Heart right ventricle (tissue), 16 donors: Measurements from ENCODE around the gene ST6GALNAC3. TPM values are rescaled to one million over a fixed set of nuclear protein-coding genes. Genes with fewer than 3 reads are reported as not detected.

Experiments used
- ATAC-seq, 8 donors: fragments of 200-7000 bp; cut with Tn5 transposase; one replicate each; pipeline ENCODE4 v1.9.1; 2020; ENCODE audit warnings: mild to moderate bottlenecking in 8 of 8, moderate library complexity in 8 of 8, moderate number of reproducible peaks in 1 of 8
- DNase-seq, 2 donors: peaks; one replicate each; pipeline ENCODE4 v3.0.0-alpha.2; 2020
- H3K27ac ChIP-seq, 10 donors: fragments of 200-600 bp; sonication (generic) in 2 of 10; one replicate each; pipeline versions ENCODE4 v1.5.0 to v1.8.0; 2020 to 2022; ENCODE audit warnings: mild to moderate bottlenecking in 3 of 10
- H3K27me3 ChIP-seq, 7 donors: fragments of 200-600 bp; one replicate each; pipeline ENCODE4 v1.8.0; 2021 to 2022; ENCODE audit warnings: mild to moderate bottlenecking in 2 of 7
- H3K36me3 ChIP-seq, 9 donors: fragments of 200-600 bp; sonication (generic) in 1 of 9; one replicate each; pipeline versions ENCODE4 v1.5.0 to v1.8.0; 2020 to 2022; ENCODE audit warnings: mild to moderate bottlenecking in 2 of 9
- H3K4me1 ChIP-seq, 9 donors: fragments of 200-600 bp; sonication (generic) in 1 of 9; one replicate each; pipeline versions ENCODE4 v1.5.0 to v1.8.0; 2020 to 2022; ENCODE audit warnings: mild to moderate bottlenecking in 4 of 9
- H3K4me3 ChIP-seq, 10 donors: fragments of 200-600 bp; sonication (generic) in 2 of 10; one replicate each; pipeline versions ENCODE4 v1.5.0 to v1.8.0; 2020 to 2022; ENCODE audit warnings: mild to moderate bottlenecking in 7 of 10, moderate library complexity in 2 of 10
- H3K9me3 ChIP-seq, 11 donors: fragments of 200-600 bp in 10 of 11; sonication (generic) in 2 of 11; one replicate each; pipeline versions ENCODE4 v1.5.0 to v1.8.0; 2013 to 2022; ENCODE audit warnings: mild to moderate bottlenecking in 2 of 11, control low read depth in 1 of 11, moderate library complexity in 1 of 11
- WGBS, 2 donors: extraction: QIAGEN DNeasy Blood & Tissue Kit; methylation state at CpG; one replicate each; pipeline ENCODE4 v1.1.7; 2013; ENCODE audit warnings: inconsistent platforms in 1 of 2; 5-methylcytosine and 5-hydroxymethylcytosine counted together
- intact Hi-C, 10 donors: fragments of 100-400 bp; cut with DNase I; formaldehyde crosslinking; loops; one replicate each; pipeline versions ENCODE4 v1.11.1 to v1.14.2; 2022
- polyA plus RNA-seq, 2 donors: library from polyadenylated mRNA; stranded (reverse); fragments of 200-250 nt; gene quantifications; one replicate each; pipeline ENCODE4 v1.2.3, GENCODE V29; 2013
- total RNA-seq, 10 donors: library from RNA; stranded (reverse); fragmentation: NEBNext Ultra II Directional in 3 of 10; extraction: Animal tissue kit (Norgen Biotek cat#: 25700) in 3 of 10; gene quantifications; one replicate each; pipeline versions ENCODE4 v1.2.1 to v1.2.4, GENCODE V29; 2021 to 2023
- TF ChIP-seq, protein P1 (sequence below), 9 donors: fragments of 200-600 bp; sonication (generic) in 2 of 9; IDR thresholded peaks; one replicate each; pipeline versions ENCODE4 v1.5.0 to v1.8.0; 2021 to 2022; ENCODE audit warnings: antibody characterized with exemption in 9 of 9, mild to moderate bottlenecking in 5 of 9, moderate library complexity in 1 of 9
- donor health status: Arrhythmogenic right ventricular cardiomyopathy.
- donor health status: ischemic (EF 13 %, LVEDD 7.1; RV severe dilation, severe dysfunction).
- donor health status: healthy with polysubstance abuse.
- donor health status: DM: no; HTN: yes; CAD: no.
- donor health status: DM: no; HTN: no; CAD: no.
- donor health status: ischemic (EF 25% LVEDD 6.9; RV normal size, moderate dysfunction).
- donor health status: ischemic (EF 25% LVEDD 5.7; RV mildly dilated, moderate dysfunction).
- donor health status: healthy.
- donor health status: DM: yes; HTN: yes; CAD: no.
- donor health status: Ischemic cardiomyopathy.
- donor health status: ischemic (EF 35%, LVEDD 5.7; RV mildly dilated, moderate dysfunction).
- donor health status: nonischemic (EF 11% LVEDD 7.7; RV severe dilation, severe dysfunction).
- donor health status: DM: yes; HTN: yes; CAD: no.
- donor health status: PGD.
- donor health status: ischemic (EF 29% LVEDD 5.4; RV normal size, mild dysfunction).
- donor health status: nonischemic (EF 23%, LVEDD 6.1; RV moderate dilation, normal function).

Gene ST6GALNAC3
- total and polyA plus RNA-seq, 12 donors: 2.8 to 10.3 (median 4.8) TPM

DNA sequence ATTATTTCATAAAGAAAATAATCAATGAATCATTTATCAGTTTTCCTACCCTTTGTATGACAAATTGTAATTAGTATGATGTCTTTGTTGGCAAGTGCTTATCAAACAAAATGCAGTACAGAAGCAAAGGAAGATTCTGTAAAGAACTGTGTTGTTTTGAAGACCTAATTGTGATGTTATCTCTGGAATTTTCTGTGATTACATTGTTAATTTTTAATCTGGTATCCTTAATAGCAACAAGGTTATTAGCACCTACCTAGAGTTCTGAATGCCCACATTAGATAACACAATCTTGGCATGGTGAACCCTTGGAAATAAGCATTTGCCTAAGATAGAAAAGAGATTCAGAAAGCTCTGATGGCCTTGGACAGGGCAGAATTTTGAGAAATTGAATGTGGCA, 518.6 kb downstream of the ST6GALNAC3 start:
- no peak for DNase-seq
- peaks cover 0 to 7% (median 0%) of the 10 kb centered on the region in 11 donors for H3K9me3 ChIP-seq
- intact Hi-C loops: no loop called here
- no peak for ATAC-seq
- H3K4me3 ChIP-seq: no peak overlapping the region
- no peaks in the 10 kb centered on the region for H3K27me3 ChIP-seq
- H3K36me3 ChIP-seq: no peaks in the 10 kb centered on the region
- TF ChIP-seq, protein P1, sequence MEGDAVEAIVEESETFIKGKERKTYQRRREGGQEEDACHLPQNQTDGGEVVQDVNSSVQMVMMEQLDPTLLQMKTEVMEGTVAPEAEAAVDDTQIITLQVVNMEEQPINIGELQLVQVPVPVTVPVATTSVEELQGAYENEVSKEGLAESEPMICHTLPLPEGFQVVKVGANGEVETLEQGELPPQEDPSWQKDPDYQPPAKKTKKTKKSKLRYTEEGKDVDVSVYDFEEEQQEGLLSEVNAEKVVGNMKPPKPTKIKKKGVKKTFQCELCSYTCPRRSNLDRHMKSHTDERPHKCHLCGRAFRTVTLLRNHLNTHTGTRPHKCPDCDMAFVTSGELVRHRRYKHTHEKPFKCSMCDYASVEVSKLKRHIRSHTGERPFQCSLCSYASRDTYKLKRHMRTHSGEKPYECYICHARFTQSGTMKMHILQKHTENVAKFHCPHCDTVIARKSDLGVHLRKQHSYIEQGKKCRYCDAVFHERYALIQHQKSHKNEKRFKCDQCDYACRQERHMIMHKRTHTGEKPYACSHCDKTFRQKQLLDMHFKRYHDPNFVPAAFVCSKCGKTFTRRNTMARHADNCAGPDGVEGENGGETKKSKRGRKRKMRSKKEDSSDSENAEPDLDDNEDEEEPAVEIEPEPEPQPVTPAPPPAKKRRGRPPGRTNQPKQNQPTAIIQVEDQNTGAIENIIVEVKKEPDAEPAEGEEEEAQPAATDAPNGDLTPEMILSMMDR (IDR thresholded peaks at IDR 0.05): no peak
- H3K27ac ChIP-seq: no peak overlapping the region
- H3K4me1 ChIP-seq: no peaks in the 10 kb centered on the region

DNA sequence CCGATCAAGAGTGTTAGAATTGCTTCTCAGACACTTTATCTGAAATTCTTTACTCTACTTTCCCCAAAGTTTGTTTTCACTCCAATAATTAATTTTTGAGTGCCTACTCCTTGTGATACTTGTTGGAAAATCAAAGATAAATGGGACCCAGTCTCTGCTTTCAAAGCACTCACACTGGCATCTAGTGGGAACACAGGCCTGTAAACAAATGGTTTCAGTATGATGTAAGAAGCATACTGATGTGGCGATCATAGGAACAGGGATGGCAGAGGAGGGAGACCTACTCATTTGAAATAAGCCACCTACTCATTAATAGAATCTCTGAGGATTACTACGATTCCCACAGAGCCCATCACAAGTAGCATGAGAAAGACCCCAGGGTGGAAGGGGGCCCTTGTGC, 519.1 kb downstream of the ST6GALNAC3 start:
- Histone ChIP-seq H3K4me1 (no peaks in the 10 kb centered on the region), H3K9me3 (peaks cover 0 to 7% (median 0%) of the 10 kb centered on the region in 11 donors), H3K27me3 (no peaks in the 10 kb centered on the region), H3K27ac (no peak overlapping the region), H3K4me3 (no peak overlapping the region), H3K36me3 (no peaks in the 10 kb centered on the region)
- TF ChIP-seq, protein P1 (IDR thresholded peaks at IDR 0.05): no peak
- no peak for DNase-seq
- WGBS, 2 donors: 91% methylated on average over 3 of the region's 3 CpGs
- intact Hi-C loops: no loop called here
- ATAC-seq: no peak

DNA sequence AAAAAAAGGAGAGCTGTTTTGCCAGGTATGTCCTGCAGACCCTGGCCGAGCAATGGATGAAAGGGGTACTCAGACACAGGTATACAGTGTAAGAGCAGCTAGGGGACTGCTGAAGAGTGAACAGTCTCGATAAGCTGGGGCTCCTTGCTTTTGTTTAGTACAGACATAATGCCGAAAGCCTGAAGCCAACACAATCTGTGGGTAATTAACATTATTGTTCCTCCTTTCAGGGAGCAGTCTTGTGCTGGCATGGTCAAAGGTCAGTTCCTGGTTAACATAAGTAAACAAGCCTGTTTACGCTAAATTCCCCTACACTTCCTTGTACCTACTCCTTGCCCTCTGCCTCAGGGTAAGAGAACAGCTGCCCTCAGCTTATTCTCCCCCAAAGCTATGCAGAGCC, 520.5 kb downstream of the ST6GALNAC3 start:
- WGBS, 2 donors: 74 to 86% methylated on average over 4 of the region's 4 CpGs
- ATAC-seq (no peak), DNase-seq (no peak)
- intact Hi-C loops: no loop called here
- Histone ChIP-seq H3K4me1 (no peaks in the 10 kb centered on the region), H3K27me3 (no peaks in the 10 kb centered on the region), H3K27ac (no peak overlapping the region), H3K4me3 (no peak overlapping the region), H3K36me3 (no peaks in the 10 kb centered on the region), H3K9me3 (peaks cover 0 to 7% (median 0%) of the 10 kb centered on the region in 11 donors)
- TF ChIP-seq, protein P1 (IDR thresholded peaks at IDR 0.05): no peak

DNA sequence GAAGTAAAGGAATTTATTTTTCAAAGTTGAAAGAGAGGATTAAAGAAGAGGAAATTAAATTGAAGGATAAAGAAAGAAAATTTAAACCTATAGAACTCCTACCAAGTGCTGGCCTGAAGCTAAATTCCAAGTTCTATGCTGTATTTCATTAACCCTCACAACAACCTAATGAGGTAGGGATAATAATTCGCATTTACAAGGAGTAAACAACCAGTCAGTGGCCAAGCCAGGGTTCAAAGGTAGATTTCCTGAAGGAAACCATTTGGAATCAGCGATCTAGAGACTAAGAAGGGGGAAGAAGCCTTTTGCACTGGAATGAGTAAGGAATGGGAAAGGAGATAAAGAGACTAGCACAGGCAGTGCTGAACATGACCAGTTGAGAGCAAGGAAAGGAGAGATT, 526.9 kb downstream of the ST6GALNAC3 start:
- Histone ChIP-seq H3K4me3 (no peak overlapping the region), H3K36me3 (no peaks in the 10 kb centered on the region), H3K4me1 (no peaks in the 10 kb centered on the region), H3K27me3 (no peaks in the 10 kb centered on the region), H3K27ac (no peak overlapping the region), H3K9me3 (no peaks in the 10 kb centered on the region)
- ATAC-seq: no peak
- intact Hi-C loops: loop anchor here in 1 of 10 donors (2.0 kb wide), 1 partner anchor 53 kb away; no protein-coding TSS in a partner anchor
- TF ChIP-seq, protein P1 (IDR thresholded peaks at IDR 0.05): no peak
- no peak for DNase-seq
- WGBS, 2 donors: 80 to 90% methylated on average over 2 of the region's 2 CpGs
